Measurements from ENCODE around the gene ZNF526. TPM values are rescaled to one million over a fixed set of nuclear protein-coding genes. Genes with fewer than 3 reads are reported as not detected.

The ZNF526 gene
- polyA plus RNA-seq, 3 donors: 7.4 to 8.9 (median 8.3) TPM

GRCh38 chr19:42217520-42218437 is 2.3 kb upstream of the ZNF526 start, which contains the start of gene DEDD2:
TSS of gene DEDD2 (minus strand) at chr19:42217677. CDS start at chr19:42217007, 670 bp downstream.
- DNase-seq (ENCODE audit: low read depth in 3 of 3, low spot score in 2 of 3): peak; percentile 88 to 92 (median 88)

- DNase-seq (ENCODE audit: low read depth in 3 of 3, low spot score in 2 of 3): no peak
These were observed 612 bp downstream of the ZNF526 start for GRCh38 chr19:42220751-42221097.

GRCh38 chr19:42224940-42225717 is 5.0 kb downstream of the ZNF526 start:
- no peak for DNase-seq (ENCODE audit: low read depth in 3 of 3, low spot score in 2 of 3)

GRCh38 chr19:42225718-42226292 is 5.7 kb downstream of the ZNF526 start:
- DNase-seq (ENCODE audit: low read depth in 3 of 3, low spot score in 2 of 3): no peak

- DNase-seq (ENCODE audit: low read depth in 3 of 3, low spot score in 2 of 3): no peak
These were observed 6.8 kb downstream of the ZNF526 start for GRCh38 chr19:42226886-42227285.

- no peak for DNase-seq (ENCODE audit: low read depth in 3 of 3, low spot score in 2 of 3)
These were observed 8.5 kb downstream of the ZNF526 start for GRCh38 chr19:42228641-42229040.

GRCh38 chr19:42229301-42229854 is 9.3 kb downstream of the ZNF526 start:
- DNase-seq (ENCODE audit: low read depth in 3 of 3, low spot score in 2 of 3): no peak

- DNase-seq (ENCODE audit: low read depth in 3 of 3, low spot score in 2 of 3): no peak
These were observed 9.8 kb downstream of the ZNF526 start for GRCh38 chr19:42229855-42230351.

- no peak for DNase-seq (ENCODE audit: low read depth in 3 of 3, low spot score in 2 of 3)
These were observed 10.5 kb downstream of the ZNF526 start for GRCh38 chr19:42230571-42230970.

- no peak for DNase-seq (ENCODE audit: low read depth in 3 of 3, low spot score in 2 of 3)
These were observed 12.3 kb downstream of the ZNF526 start for GRCh38 chr19:42232435-42232834.

GRCh38 chr19:42233106-42233505 is 13.0 kb downstream of the ZNF526 start:
- no peak for DNase-seq (ENCODE audit: low read depth in 3 of 3, low spot score in 2 of 3)

- DNase-seq (ENCODE audit: low read depth in 3 of 3, low spot score in 2 of 3): no peak
These were observed 13.7 kb downstream of the ZNF526 start for GRCh38 chr19:42233678-42234292.

GRCh38 chr19:42234364-42234763 is 14.3 kb downstream of the ZNF526 start:
- DNase-seq (ENCODE audit: low read depth in 3 of 3, low spot score in 2 of 3): no peak

GRCh38 chr19:42235181-42235580 is 15.1 kb downstream of the ZNF526 start:
- no peak for DNase-seq (ENCODE audit: low read depth in 3 of 3, low spot score in 2 of 3)

GRCh38 chr19:42239544-42240220 is 19.6 kb downstream of the ZNF526 start:
- no peak for DNase-seq (ENCODE audit: low read depth in 3 of 3, low spot score in 2 of 3)

- DNase-seq (ENCODE audit: low read depth in 3 of 3, low spot score in 2 of 3): no peak
These were observed 21.2 kb downstream of the ZNF526 start for GRCh38 chr19:42241279-42241678.

- DNase-seq (ENCODE audit: low read depth in 3 of 3, low spot score in 2 of 3): no peak
These were observed 22.0 kb downstream of the ZNF526 start for GRCh38 chr19:42242069-42242511.

- DNase-seq (ENCODE audit: low read depth in 3 of 3, low spot score in 2 of 3): peak; percentile 98 to 99 (median 98)
These were observed 22.6 kb downstream of the ZNF526 start, which contains the start of gene GSK3A for GRCh38 chr19:42242512-42243409. TSS of gene GSK3A (minus strand) at chr19:42242602. CDS start at chr19:42242465, 137 bp downstream.

All from right renal cortex interstitium (tissue), 3 donors.